ENCODE results near the gene TOMM70.

DNA sequence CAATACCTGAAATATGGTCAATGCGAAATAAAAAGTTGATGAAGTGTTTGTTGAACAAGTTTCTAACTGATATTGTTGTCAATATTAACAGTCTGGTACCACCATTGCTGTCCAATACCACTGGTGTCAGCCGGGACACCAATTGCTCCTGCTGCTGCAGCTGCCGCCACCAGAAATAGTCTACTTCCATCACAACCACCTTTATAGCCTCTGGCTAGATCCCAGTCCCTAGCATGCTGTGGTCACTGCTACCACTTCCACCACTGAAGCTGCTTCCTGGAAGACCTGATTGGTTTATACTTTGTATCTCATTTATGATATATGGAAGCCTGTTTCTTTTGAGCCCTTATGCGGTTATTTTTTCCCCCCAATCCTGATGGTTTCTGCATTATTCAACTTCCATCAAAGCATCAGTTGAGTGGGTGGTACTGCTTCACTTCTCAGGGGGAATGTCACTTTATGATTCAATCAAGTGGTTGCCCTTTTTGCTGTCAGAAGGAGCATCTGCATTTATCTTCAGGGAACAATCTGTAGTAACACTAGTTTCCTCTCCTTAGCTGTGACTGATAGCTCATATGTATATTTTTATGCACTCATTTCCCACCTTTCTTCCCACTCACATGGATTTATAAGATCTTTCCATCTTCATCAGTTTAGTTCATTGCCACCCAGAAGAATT lies 12.2 kb upstream of the TOMM70 start:
- TF ChIP-seq EP300 (IDR thresholded peaks at IDR 0.05) (no peak), JUNB (IDR thresholded peaks at IDR 0.05) (no peak), POLR2A (IDR thresholded peaks at IDR 0.05; ENCODE audit: low read length) (no peak)
- TF ChIP-seq, protein P1, sequence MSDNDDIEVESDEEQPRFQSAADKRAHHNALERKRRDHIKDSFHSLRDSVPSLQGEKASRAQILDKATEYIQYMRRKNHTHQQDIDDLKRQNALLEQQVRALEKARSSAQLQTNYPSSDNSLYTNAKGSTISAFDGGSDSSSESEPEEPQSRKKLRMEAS (IDR thresholded peaks at IDR 0.05): no peak

Data from A549 (cell line).